Breast epithelium (tissue), 3 donors: ENCODE measurements around the gene NFIL3.

Source experiments
- CTCF ChIP-seq, 3 donors: fragments of 450-650 bp; IDR thresholded peaks; one replicate each; pipeline ENCODE4 v1.5.1; 2016 to 2017; ENCODE audit warnings: antibody characterized with exemption in 3 of 3, mild to moderate bottlenecking in 3 of 3, moderate library complexity in 3 of 3
- POLR2A ChIP-seq: fragments of 450-650 bp; IDR thresholded peaks from one replicate; pipeline ENCODE4 v1.6.1; 2016; ENCODE audit warnings: antibody characterized with exemption, mild to moderate bottlenecking, moderate library complexity
- POLR2AphosphoS5 ChIP-seq, 3 donors: sonication (generic); formaldehyde crosslinking; IDR thresholded peaks; one replicate each; pipeline ENCODE4 v1.6.1; 2017; ENCODE audit warnings: antibody characterized with exemption in 3 of 3

DNA sequence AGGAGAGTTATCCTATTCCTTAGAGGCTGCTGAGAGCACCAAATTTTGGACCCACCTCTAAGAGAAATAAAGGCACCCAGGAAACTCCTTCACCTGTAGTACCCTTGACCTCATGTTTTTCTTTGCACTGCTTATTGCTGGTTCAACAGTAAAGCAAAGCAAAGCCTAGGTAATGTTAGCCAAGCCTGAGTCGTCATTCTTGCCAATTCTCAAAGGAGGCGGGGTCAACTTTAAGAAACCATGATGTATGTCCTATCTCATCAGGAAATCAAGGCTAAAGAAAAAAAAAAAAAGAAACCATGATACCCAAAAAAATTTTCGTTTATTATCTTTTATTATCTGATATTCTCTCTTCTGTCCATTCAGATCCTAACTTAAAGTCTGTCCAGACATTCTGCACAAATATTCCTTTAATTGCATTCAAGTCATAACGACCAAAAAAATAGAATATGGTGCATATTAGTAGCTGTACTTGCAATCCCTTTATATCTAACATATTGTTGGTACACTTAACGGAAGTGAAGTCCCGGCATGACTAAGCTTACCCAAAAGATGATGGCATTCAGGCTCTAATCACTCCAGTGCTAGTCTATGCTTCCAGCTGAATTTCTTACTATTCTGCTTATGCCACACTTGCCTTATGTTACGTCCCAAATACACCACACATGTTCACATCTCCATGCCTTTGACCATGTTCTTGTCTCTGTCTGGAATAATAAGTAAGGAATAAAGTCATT, 63.7 kb downstream of the NFIL3 start:
- TF ChIP-seq CTCF (IDR thresholded peaks at IDR 0.05) (no peak), POLR2A (no peak), POLR2AphosphoS5 (IDR thresholded peaks at IDR 0.05) (no peak)
